ENCODE results near the gene THADA.
A peak's percentile ranks its signal among the peaks of the same experiment; 100 is the strongest.
"Not testable (repeated sequence)": the region's sequence is repeated elsewhere in the genome, so short reads cannot be mapped to it uniquely, and the experiment has no call there.

The THADA gene

DNA sequence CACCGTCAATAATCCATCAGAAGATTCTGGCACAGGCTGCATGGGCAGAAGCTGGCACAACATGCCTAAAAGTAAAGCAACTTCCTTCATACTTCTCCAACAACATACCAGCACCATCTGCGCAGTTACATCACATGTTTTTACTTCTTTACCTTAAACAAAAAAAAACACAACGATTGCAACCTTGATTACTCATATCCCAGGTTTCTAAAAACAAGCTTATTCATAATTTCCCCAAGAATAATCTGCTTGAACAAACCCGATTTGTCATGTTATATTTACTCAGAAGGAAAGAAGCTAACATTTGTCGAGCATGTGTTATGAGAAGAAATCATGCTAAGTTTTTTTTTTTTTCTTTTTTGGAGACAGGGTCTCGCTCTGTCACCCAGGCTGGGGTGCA, 54.7 kb downstream of the THADA start:
- no peak for DNase-seq (ENCODE audit: low spot score)

- DNase-seq (ENCODE audit: low spot score) = peak; percentile 82
Measured at GRCh38 chr2:43540021-43540779, 55.6 kb downstream of the THADA start.

GRCh38 chr2:43539436-43539835, 56.4 kb downstream of the THADA start:
- no peak for DNase-seq (ENCODE audit: low spot score)

DNA sequence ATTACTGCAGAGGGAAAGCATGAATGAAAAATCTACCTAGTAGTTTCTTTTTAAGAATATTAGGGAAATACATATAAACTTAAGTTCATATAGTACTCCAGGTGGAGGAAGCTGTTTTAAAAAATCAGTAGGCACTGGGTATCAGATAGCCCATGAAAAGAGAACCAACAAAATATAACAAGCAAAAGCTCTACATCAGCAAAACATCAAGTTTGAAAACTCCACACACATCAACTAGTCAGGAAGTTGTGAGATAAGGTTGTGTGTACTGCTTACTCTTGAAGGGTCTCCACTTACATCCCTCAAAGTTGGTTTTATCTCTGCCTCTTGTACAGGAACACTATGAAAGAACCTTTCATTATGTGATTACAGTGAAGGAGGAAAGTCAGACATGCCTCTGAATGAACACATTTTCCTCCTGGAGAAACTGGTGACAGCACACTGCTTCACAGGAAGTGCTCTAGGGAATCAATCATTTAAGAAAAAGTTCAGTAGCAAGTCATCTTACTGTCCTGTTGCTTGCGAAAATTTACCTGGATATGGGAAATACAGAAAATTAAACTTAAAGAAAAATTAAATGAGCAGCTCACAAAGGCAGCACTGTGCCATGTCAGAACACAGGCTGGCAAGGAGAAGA, 57.7 kb downstream of the THADA start:
- DNase-seq (ENCODE audit: low spot score) = no peak

GRCh38 chr2:43537137-43537536, 58.7 kb downstream of the THADA start:
- DNase-seq (ENCODE audit: low spot score) = no peak

DNA sequence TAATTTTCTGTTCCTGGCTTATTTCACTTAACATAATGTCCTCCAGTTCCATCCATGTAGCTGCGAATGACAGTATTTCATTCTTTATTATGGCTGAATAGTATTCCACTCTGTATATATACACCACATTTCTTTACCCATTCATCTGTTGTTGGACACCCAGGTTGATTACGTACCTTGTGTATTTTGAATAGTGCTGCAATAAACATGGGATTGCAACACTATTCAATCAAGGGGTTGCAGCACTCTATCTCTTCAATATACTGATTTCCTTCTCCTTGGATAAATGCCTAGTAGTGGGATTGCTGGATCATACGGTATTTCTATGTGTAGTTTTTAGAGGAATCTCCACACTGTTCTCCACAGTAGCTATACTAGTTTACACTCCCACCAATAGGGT, 61.3 kb downstream of the THADA start:
- DNase-seq (ENCODE audit: low spot score) = no peak

GRCh38 chr2:43532572-43532971, 63.3 kb downstream of the THADA start:
- DNase-seq (ENCODE audit: low spot score) = not testable (repeated sequence)

- no peak for DNase-seq (ENCODE audit: low spot score)
Measured at GRCh38 chr2:43531251-43531650, 64.6 kb downstream of the THADA start.

- no peak for DNase-seq (ENCODE audit: low spot score)
Measured at GRCh38 chr2:43526994-43527393, 68.8 kb downstream of the THADA start.

DNA sequence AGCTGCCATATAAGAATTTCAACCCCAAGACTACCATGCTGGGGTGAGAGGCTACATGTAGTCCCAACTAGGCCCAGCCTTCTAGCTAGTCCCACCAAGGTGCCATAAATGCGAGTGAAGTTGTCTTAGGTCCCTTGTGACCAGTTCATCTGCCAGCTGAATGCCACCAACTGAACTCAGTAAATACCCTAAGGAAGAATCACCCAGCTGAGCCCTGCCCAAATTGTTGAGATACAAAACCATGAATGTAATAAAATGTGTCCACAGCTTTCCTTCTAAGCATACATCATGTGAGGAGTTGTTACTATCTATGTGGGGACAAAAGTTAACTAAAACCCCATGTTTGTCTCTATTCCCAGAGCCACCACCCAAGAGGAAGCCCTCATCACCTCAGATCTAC, 70.3 kb downstream of the THADA start:
- no peak for DNase-seq (ENCODE audit: low spot score)

DNA sequence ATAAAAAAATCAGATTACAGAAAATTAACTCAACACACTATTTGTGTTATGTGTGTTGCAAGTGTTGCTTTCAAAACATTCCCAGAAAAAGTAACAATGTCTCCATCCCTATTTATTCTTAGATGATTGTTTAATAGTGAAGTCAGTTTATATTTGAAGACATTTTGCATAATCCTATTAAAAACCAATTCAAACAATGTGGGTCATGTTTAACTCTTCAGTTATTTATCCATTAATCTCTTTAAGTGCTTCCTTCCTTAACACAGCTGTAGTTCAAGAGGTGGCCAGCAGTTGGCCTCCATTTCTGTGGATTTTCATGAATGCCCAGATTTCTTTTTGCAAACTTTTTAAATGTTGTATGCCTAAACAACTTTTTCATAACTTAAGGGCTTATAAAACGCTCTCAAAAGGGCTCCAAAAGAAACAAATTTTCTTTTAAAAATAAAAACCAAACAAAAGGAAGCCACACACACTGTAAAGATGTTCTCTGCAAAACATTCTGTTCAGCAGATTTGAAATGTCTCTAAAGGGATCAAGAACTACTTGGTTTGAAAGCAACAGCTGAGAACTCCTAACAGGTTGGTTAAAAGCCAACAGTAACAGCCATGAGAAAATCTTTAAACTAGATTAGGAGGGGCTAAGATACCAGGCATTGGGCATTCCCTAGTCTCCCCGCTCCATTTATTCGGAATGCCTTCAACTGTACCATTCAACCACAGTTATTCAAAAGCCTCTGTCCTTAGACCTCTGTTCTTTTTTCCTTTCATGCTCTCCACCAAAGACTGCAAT, 71.5 kb downstream of the THADA start:
- no peak for DNase-seq (ENCODE audit: low spot score)

DNA sequence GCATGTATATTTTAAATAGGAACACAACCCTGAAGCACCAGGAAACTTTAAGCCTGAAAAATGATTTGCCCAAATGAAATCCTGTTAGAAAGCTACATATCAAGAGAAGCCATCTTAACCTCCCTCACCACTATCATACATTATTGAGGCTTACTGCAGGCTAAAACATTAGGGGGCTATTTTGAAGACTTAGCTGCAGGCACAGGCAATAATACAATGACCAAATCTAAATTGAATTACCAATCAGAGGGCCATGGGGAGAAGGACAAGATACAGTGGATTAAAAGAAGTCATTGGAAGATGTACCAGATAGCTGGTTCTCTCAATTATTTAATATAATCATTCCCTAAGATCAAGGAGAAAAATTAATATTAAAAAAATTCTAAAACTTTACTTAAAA, 73.7 kb downstream of the THADA start:
- no peak for DNase-seq (ENCODE audit: low spot score)

DNA sequence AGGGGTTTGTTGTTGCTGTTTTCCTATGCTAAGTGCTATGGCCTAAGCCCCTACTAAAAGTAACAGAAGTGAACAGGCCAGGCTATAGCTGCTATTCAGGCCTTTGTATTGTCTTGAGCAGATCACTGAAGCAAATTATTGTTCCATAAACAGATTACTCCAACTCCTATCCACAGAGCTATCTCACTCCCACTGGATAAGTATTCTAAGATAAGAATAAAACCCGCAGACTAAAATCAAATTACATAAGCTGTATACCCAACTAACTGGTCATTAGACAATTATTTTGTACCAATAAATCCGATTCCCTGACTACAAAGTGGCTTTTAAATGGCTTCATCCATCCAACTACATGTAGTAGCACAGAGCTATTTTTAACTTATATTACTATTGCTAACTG, 74.3 kb downstream of the THADA start:
- no peak for DNase-seq (ENCODE audit: low spot score)

GRCh38 chr2:43520919-43521318, 74.9 kb downstream of the THADA start:
- no peak for DNase-seq (ENCODE audit: low spot score)

- peak; percentile 81 for DNase-seq (ENCODE audit: low spot score)
Measured at GRCh38 chr2:43519643-43520221, 76.1 kb downstream of the THADA start.

- DNase-seq (ENCODE audit: low spot score) = no peak
Measured at GRCh38 chr2:43518718-43519117, 77.1 kb downstream of the THADA start.

DNA sequence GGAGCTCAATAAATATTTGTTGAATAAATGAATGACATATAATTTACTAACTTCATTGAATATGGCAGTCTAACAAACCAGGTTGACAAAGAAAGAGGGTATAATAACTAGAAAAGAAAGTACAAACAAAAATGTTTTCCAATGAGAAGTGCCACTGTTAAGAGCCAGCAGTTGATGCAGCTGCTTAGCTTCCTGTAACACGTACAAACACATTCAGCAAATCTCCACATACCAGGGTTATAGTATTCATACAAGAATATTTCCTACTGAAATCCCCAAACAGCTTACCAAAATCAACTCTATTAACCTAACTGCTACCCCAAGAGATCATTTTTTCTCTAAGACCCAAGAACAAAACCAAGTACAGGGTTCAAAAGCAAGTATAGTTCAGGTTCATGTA, 77.7 kb downstream of the THADA start:
- DNase-seq (ENCODE audit: low spot score) = no peak

GRCh38 chr2:43515807-43516497, 79.9 kb downstream of the THADA start:
- no peak for DNase-seq (ENCODE audit: low spot score)

DNA sequence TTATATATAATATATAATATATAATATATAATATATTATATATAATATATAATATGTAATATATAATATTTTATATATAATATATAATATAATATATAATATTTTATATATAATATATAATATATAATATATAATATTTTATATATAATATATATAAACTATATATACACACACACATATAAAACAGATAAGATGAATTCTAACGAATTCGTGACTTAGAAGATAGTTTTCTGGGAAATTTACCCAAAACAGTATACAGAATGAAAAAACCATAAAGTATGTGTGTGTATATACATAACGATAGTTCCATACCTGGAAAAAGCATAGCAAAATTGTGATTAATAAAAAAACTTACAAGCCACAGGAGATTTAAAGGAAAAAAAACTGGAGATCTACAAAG, 80.6 kb downstream of the THADA start:
- DNase-seq (ENCODE audit: low spot score) = no peak

GRCh38 chr2:43513796-43514195, 82.0 kb downstream of the THADA start:
- no peak for DNase-seq (ENCODE audit: low spot score)

- peak; percentile 20 for DNase-seq (ENCODE audit: low spot score)
Measured at GRCh38 chr2:43513216-43513615, 82.6 kb downstream of the THADA start.

DNA sequence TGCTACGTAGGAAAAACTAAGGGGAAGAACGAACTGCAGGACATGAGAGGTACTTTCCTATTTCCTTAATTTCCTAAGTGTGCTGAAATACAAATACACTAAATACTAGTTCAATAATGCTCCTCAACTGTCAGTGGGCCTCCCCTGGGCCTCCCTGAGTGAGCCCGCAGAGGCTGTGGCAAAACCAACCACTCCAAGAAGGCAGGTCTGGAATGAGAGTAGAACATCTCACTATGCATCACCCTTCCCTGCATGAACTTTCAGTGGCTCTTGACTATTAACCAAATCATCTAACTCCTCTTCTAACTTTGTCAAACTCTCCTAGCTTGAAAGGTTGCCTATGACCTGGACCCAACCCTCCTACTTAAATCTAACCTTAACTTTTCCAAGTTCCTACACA, 84.6 kb downstream of the THADA start:
- no peak for DNase-seq (ENCODE audit: low spot score)
